GM12864 (cell line): ENCODE measurements around the gene MEIOSIN.
A peak's percentile ranks its signal among the peaks of the same experiment; 100 is the strongest.

Source experiments
- DNase-seq: peaks from one replicate; pipeline ENCODE4 v3.0.0-alpha.2; 2011; ENCODE audit warnings: low read depth
- H3K4me3 ChIP-seq: 2 replicates; pipeline ENCODE4 v1.5.1; 2011; ENCODE audit warnings: mild to moderate bottlenecking, low read depth, low read length, control low read depth
- CTCF ChIP-seq: IDR thresholded peaks from 2 replicates; pipeline ENCODE4 v1.5.1; 2011; ENCODE audit warnings: low read depth, mild to moderate bottlenecking, moderate library complexity, low read length, control low read depth, inconsistent platforms; ENCODE audit errors: missing control alignments

Gene MEIOSIN

GRCh38 chr19:45786533-45786894 lies 53.3 kb downstream of the MEIOSIN start:
- DNase-seq, result no peak
- no peak overlapping the region for H3K4me3 ChIP-seq
- no peak for TF ChIP-seq CTCF

- H3K4me3 ChIP-seq, result no peak overlapping the region
- DNase-seq, result no peak
- no peak for TF ChIP-seq CTCF
Measured at GRCh38 chr19:45789035-45789786, 56.0 kb downstream of the MEIOSIN start.

GRCh38 chr19:45790942-45791341 lies 57.7 kb downstream of the MEIOSIN start:
- peak overlapping the region; percentile 94 for H3K4me3 ChIP-seq
- no peak for TF ChIP-seq CTCF
- no peak for DNase-seq

- no peak for DNase-seq
- TF ChIP-seq CTCF, result no peak
- peak overlapping the region; percentile 94 for H3K4me3 ChIP-seq
Measured at GRCh38 chr19:45791744-45792469, 58.7 kb downstream of the MEIOSIN start.

GRCh38 chr19:45792470-45793177 lies 59.4 kb downstream of the MEIOSIN start, which contains the start of gene DMWD:
DMWD (minus strand) TSS chr19:45792845; CDS start chr19:45792756, 89 bp downstream.
- no peak for TF ChIP-seq CTCF
- peak; percentile 93 for DNase-seq
- H3K4me3 ChIP-seq, result peak within 1 kb of the TSS; percentile 94

GRCh38 chr19:45793178-45793564 lies 59.9 kb downstream of the MEIOSIN start:
- no peak for TF ChIP-seq CTCF
- no peak for DNase-seq
- peak overlapping the region; percentile 38 for H3K4me3 ChIP-seq
